Gastrocnemius medialis (tissue), 4 donors: Measurements from ENCODE around the gene SCAMP1. TPM values are rescaled to one million over a fixed set of nuclear protein-coding genes. Genes with fewer than 3 reads are reported as not detected.
A peak's percentile ranks its signal among the peaks of the same experiment; 100 is the strongest.

Source experiments
- ATAC-seq, 2 donors: fragments of 150-250 bp; one replicate each; pipeline ENCODE4 v1.9.1; 2016
- DNase-seq, 2 donors: peaks; one replicate each; pipeline ENCODE4 v3.0.0-alpha.2; 2019
- H3K27ac ChIP-seq, 4 donors: fragments of 200-600 bp; sonication (generic); 1 replicate in 1 of 4; 2 replicates in 3 of 4; pipeline ENCODE4 v1.5.1; 2016 to 2018; ENCODE audit warnings: mild to moderate bottlenecking in 2 of 4, moderate library complexity in 1 of 4
- H3K27me3 ChIP-seq, 3 donors: fragments of 200-600 bp; sonication (generic) in 2 of 3; 1 replicate in 1 of 3; 2 replicates in 2 of 3; pipeline versions ENCODE4 v1.5.1 to v1.6.0; 2016 to 2019; ENCODE audit warnings: mild to moderate bottlenecking in 1 of 3, moderate library complexity in 1 of 3
- H3K36me3 ChIP-seq, 2 donors: fragments of 200-600 bp; sonication (generic) in 1 of 2; one replicate each; pipeline ENCODE4 v1.5.1; 2017 to 2018
- H3K4me1 ChIP-seq, 2 donors: fragments of 200-600 bp; sonication (generic) in 1 of 2; one replicate each; pipeline ENCODE4 v1.5.1; 2016 to 2017; ENCODE audit warnings: mild to moderate bottlenecking in 2 of 2
- H3K4me3 ChIP-seq, 4 donors: fragments of 200-600 bp; sonication (generic) in 3 of 4; 1 replicate in 1 of 4; 2 replicates in 3 of 4; pipeline ENCODE4 v1.5.1; 2016 to 2019; ENCODE audit warnings: mild to moderate bottlenecking in 2 of 4
- H3K9me3 ChIP-seq, 3 donors: fragments of 200-600 bp; sonication (generic) in 2 of 3; 1 replicate in 1 of 3; 2 replicates in 2 of 3; pipeline ENCODE4 v1.5.1; 2016 to 2019
- POLR2A ChIP-seq, 2 donors: fragments of 450-650 bp; IDR thresholded peaks; one replicate each; pipeline ENCODE4 v1.6.1; 2017; ENCODE audit warnings: antibody characterized with exemption in 2 of 2, mild to moderate bottlenecking in 2 of 2, moderate library complexity in 2 of 2
- in situ Hi-C, 4 donors: fragments of 200-750 bp; cut with MboI; loops; one replicate each; pipeline versions ENCODE4 v1.15.0 to v1.8.0; 2017; ENCODE audit warnings: low sequenced_read_pairs in 4 of 4
- intact Hi-C: fragments of 100-400 bp; cut with DNase I; formaldehyde crosslinking; loops from one replicate; pipeline ENCODE4 v1.15.1; 2023; ENCODE audit warnings: low total_unique reads
- total RNA-seq, 4 donors: library from RNA; depleted of rRNA; stranded (reverse); fragments of >200 nt; gene quantifications; one replicate each; pipeline versions ENCODE4 v1.1.0 to v1.2.3, GENCODE V29; 2016
- TF ChIP-seq, protein P1 (sequence below), 5 experiments: fragments of 450-650 bp in 3 of 5; fragments of 200-600 bp in 2 of 5; sonication (generic) in 2 of 5; IDR thresholded peaks in 4 of 5; conservative IDR thresholded peaks in 1 of 5; 1 replicate in 4 of 5; 2 replicates in 1 of 5; pipeline ENCODE4 v1.5.1; 2016 to 2019; ENCODE audit warnings: antibody characterized with exemption in 5 of 5, mild to moderate bottlenecking in 3 of 5, moderate library complexity in 3 of 5

Gene SCAMP1
- total RNA-seq, 4 donors from 2014 or later, result 17.5 to 35.2 (median 22.0) TPM

DNA sequence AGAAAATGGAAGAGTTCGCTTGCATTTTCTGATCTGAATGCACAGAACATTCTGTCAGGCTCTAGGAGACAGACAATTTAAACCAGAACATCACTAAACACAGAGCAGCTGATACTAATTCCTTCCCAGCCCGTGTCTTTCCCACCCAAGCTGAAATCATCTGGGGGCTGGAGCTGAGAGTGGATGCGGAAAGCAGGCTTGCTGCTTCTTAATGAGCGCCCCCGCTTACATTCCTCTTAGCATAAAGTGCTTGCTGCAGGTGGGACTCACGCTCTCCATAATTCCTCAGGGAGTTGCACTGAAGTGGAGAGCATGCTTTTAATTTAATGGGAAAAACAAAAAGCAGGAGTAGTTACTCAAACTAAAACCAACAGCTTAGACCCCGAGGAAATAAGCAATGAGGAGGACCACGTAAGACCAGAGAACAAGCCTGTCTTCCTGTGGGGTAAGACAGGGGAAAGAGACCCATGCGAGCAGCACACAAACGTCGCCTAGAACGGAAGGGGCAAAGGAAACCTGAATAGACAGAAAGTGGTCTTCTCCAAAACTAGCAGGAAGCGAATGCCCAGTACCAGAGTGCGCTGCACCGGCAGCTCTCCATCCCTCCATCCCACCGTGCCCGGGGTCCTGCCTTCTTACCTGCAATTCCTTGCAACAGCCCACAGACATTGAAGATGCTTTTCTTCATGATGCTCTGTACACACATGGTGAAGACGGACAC lies 148.9 kb downstream of the SCAMP1 start:
- intact Hi-C loops, result loop anchor here (5.0 kb wide), 2 partner anchors 42 to 63 kb away; no protein-coding TSS in a partner anchor
- H3K4me1 ChIP-seq, result peaks cover 34 to 42% of the 10 kb centered on the region in 2 donors
- H3K4me3 ChIP-seq, result peak overlapping the region; percentile 53 to 65 (median 54)
- no peak for ATAC-seq
- H3K9me3 ChIP-seq, result no peaks in the 10 kb centered on the region
- peak overlapping the region in 3 of 4 donors; percentile 42 to 72 (median 45) for H3K27ac ChIP-seq
- no peak for TF ChIP-seq POLR2A (IDR thresholded peaks at IDR 0.05)
- TF ChIP-seq, protein P1, sequence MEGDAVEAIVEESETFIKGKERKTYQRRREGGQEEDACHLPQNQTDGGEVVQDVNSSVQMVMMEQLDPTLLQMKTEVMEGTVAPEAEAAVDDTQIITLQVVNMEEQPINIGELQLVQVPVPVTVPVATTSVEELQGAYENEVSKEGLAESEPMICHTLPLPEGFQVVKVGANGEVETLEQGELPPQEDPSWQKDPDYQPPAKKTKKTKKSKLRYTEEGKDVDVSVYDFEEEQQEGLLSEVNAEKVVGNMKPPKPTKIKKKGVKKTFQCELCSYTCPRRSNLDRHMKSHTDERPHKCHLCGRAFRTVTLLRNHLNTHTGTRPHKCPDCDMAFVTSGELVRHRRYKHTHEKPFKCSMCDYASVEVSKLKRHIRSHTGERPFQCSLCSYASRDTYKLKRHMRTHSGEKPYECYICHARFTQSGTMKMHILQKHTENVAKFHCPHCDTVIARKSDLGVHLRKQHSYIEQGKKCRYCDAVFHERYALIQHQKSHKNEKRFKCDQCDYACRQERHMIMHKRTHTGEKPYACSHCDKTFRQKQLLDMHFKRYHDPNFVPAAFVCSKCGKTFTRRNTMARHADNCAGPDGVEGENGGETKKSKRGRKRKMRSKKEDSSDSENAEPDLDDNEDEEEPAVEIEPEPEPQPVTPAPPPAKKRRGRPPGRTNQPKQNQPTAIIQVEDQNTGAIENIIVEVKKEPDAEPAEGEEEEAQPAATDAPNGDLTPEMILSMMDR (IDR thresholded peaks at IDR 0.05 in 4 of 5, conservative IDR thresholded peaks at IDR 0.05 in 1 of 5), result no peak
- DNase-seq, result no peak
- no peaks in the 10 kb centered on the region for H3K36me3 ChIP-seq
- in situ Hi-C loops, result no loop called here
- H3K27me3 ChIP-seq, result no peaks in the 10 kb centered on the region

DNA sequence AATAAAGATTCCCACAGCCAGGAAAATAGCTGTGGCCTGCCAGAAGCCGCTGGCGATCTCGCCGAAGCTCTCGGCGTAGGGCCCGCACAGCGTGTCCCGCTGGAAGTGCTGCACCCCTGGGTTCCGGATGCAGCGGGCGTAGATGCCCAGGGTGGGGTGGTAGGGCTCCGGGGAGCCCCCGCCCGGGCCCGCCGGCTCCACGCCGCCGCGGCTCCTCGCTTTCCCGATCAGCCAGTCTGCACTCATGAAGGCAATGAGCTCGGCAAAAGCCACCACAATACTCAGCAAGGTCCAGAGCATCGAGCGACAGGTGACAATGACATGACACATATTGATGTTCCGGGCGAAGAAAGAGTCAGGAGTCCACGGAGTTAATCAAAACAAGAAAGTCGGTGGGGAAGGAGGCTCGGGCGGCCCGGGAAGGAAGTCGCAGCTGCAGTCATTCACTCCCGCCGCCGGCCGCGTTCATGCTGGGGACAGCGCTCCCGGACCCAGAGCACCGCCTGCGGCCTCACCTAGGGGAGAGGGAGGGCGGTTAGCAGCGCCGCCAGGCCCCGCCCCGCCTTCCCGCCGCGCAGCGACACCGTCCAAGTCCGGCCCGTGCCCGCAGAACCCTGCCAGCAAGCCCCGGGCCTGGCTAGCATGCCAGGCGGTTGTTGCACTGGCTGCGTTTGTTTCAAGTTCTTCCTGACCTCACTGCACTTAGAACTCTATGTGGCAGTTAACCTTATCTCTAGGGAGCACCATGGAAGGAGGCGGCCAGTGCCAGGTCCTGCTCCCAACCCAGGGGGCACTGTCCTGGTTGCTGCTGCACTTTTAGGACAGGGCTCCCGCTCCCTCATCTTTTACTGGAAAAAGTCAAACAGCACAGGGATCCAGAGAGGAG lies 149.7 kb downstream of the SCAMP1 start:
- H3K27me3 ChIP-seq, result no peaks in the 10 kb centered on the region
- TF ChIP-seq POLR2A (IDR thresholded peaks at IDR 0.05), result peak; percentile 16
- TF ChIP-seq, protein P1 (IDR thresholded peaks at IDR 0.05 in 4 of 5, conservative IDR thresholded peaks at IDR 0.05 in 1 of 5), result peak in 1 of 5 experiments; percentile 19
- no peaks in the 10 kb centered on the region for H3K36me3 ChIP-seq
- intact Hi-C loops, result loop anchor here (5.0 to 10.0 kb wide), 3 partner anchors 43 to 215 kb away; partner anchors contain the start of gene AP3B1
- in situ Hi-C loops, result no loop called here
- H3K9me3 ChIP-seq, result no peaks in the 10 kb centered on the region
- peak overlapping the region; percentile 42 to 72 (median 56) for H3K27ac ChIP-seq
- DNase-seq, result peak; percentile 43 to 68
- H3K4me3 ChIP-seq, result peak overlapping the region; percentile 53 to 65 (median 54)
- peaks cover 26 to 34% of the 10 kb centered on the region in 2 donors for H3K4me1 ChIP-seq
- peak; percentile 70 to 73 for ATAC-seq

DNA sequence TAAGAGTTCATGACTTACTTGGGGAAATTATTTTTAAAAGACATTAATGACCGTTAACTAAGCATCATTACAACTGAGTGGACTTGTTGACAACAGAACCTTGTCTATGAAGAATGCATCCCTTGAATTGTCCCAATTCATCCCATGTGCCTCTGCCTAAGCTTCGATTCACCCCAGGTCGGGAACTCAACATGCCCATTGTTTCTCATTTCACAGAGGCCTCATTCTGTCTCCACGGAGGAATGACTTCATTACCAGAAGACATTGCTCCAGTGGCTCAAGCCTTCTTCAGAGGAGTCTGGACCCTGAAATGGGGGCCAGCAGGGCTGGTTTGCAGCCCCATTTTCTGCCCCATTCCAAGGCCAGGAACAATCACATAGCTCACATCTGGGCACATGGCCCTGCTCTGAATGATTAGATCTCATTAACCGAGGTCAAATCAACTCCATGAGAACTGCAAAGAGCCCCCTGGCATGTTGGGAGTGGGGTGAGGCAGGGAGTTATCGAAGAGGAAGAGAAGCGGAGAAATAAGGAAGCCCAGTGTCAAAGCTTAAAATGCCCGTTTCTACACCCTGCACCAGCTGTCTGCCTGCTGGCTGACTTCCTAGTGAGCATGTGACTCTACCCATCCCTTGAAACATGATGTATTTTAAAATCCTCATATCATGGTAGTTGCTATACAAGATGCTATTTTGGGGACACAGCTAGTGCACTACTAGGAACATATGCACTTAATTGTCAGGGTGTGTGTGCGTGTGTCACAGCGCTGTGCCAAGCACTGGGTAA lies 150.9 kb downstream of the SCAMP1 start:
- intact Hi-C loops, result loop anchor here (10.0 kb wide), 1 partner anchor 217 kb away; the partner anchor contains the start of gene AP3B1

DNA sequence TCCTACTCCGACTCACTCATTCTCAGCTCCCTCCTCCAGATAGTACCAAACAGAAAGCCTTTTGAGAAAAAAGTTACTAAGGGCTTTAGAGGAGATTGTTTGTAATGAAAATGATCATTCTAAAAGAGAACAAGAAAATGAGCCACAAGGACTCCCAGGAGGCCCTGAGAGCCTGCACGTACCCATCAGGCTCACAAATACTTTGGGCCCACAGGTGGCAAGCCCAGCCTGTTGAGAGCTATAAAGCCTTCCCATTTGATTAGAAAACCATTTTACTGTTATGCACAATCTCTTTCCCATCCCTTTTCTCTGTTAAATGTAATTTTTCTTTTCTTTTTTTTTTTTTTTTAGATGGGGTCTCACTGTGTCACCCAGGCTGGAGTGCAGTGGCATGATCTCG lies 152.0 kb downstream of the SCAMP1 start:
- no peaks in the 10 kb centered on the region for H3K9me3 ChIP-seq
- ATAC-seq, result no peak
- intact Hi-C loops (loop anchor here (10.0 kb wide), 1 partner anchor 218 kb away; the partner anchor contains the start of gene AP3B1), in situ Hi-C loops (no loop called here)
- H3K4me3 ChIP-seq, result no peak overlapping the region
- no peak overlapping the region for H3K27ac ChIP-seq
- H3K36me3 ChIP-seq, result no peaks in the 10 kb centered on the region
- peaks cover 16 to 26% of the 10 kb centered on the region in 2 donors for H3K4me1 ChIP-seq
- TF ChIP-seq, protein P1 (IDR thresholded peaks at IDR 0.05 in 4 of 5, conservative IDR thresholded peaks at IDR 0.05 in 1 of 5), result no peak
- no peak for TF ChIP-seq POLR2A (IDR thresholded peaks at IDR 0.05)
- H3K27me3 ChIP-seq, result no peaks in the 10 kb centered on the region
- no peak for DNase-seq

More for the DNA sequence above, 150.9 kb downstream of the SCAMP1 start:
- no peaks in the 10 kb centered on the region for H3K9me3 ChIP-seq
- peaks cover 16 to 26% of the 10 kb centered on the region in 2 donors for H3K4me1 ChIP-seq
- H3K27me3 ChIP-seq, result no peaks in the 10 kb centered on the region
- H3K36me3 ChIP-seq, result no peaks in the 10 kb centered on the region
- in situ Hi-C loops, result no loop called here
- no peak overlapping the region for H3K4me3 ChIP-seq
- ATAC-seq (peak; percentile 25 to 54), DNase-seq (peak in 1 of 2 donors; percentile 43)
- no peak overlapping the region for H3K27ac ChIP-seq
- TF ChIP-seq, protein P1 (IDR thresholded peaks at IDR 0.05 in 4 of 5, conservative IDR thresholded peaks at IDR 0.05 in 1 of 5), result no peak
- no peak for TF ChIP-seq POLR2A (IDR thresholded peaks at IDR 0.05)
